Mammary epithelial cell (primary cell): Measurements from ENCODE around the gene TSEN54.

Experiments
- CTCF ChIP-seq, 2 donors: IDR thresholded peaks in 1 of 2; conservative IDR thresholded peaks in 1 of 2; 2 replicates each; pipeline ENCODE4 v1.5.1; 2011 to 2012; ENCODE audit warnings: inconsistent platforms in 2 of 2, low read length in 2 of 2, mild to moderate bottlenecking in 2 of 2, control low read depth in 1 of 2, low read depth in 1 of 2; ENCODE audit not compliant: insufficient read depth in 1 of 2; ENCODE audit errors: extremely low read depth in 1 of 2
- EZH2 ChIP-seq: IDR thresholded peaks from 2 replicates; pipeline ENCODE4 v1.6.1; 2012; ENCODE audit warnings: low read length, inconsistent platforms, borderline replicate concordance

GRCh38 chr17:75515496-75516254 is 653 bp upstream of the TSEN54 start, which contains the start of gene CASKIN2:
- peak; percentile 80 to 98 for TF ChIP-seq CTCF (conservative IDR thresholded peaks at IDR 0.05 in 1 of 2, IDR thresholded peaks at IDR 0.05 in 1 of 2; ENCODE audit: extremely low read depth in 1 of 2, insufficient read depth in 1 of 2, low read depth in 1 of 2, low read length in 2 of 2)
- no peak for TF ChIP-seq EZH2
